ENCODE data around the gene HSD17B2. TPM values are rescaled to one million over a fixed set of nuclear protein-coding genes. Genes with fewer than 3 reads are reported as not detected.

The HSD17B2 gene
- total RNA-seq, 1 experiment from 2014 or later = 0.55 TPM

GRCh38 chr16:82134846-82135245 is 99.8 kb downstream of the HSD17B2 start:
- Mint-ChIP-seq H3K4me3 (no peak overlapping the region), H3K4me1 (peaks cover 21% of the 10 kb centered on the region), H3K9me3 (no peaks in the 10 kb centered on the region), H3K27ac (no peak overlapping the region), H3K27me3 (ENCODE audit: low read depth) (no peaks in the 10 kb centered on the region), H3K36me3 (peaks cover 21% of the 10 kb centered on the region)
- CTCF ChIA-PET = no interaction called here
- TF ChIP-seq STAT6 (CRISPR knock-in tag; conservative IDR thresholded peaks at IDR 0.05; ENCODE audit: low read depth) (no peak), FOXK1 (CRISPR knock-in tag; IDR thresholded peaks at IDR 0.05) (no peak), GTF2I (CRISPR knock-in tag; conservative IDR thresholded peaks at IDR 0.05) (no peak), NR2C2 (CRISPR knock-in tag; IDR thresholded peaks at IDR 0.05) (no peak), ELF4 (CRISPR knock-in tag; IDR thresholded peaks at IDR 0.05; ENCODE audit: low read depth) (no peak), NFE2L1 (CRISPR knock-in tag; IDR thresholded peaks at IDR 0.05) (no peak), RORB (CRISPR knock-in tag; IDR thresholded peaks at IDR 0.05) (no peak), ZNF416 (CRISPR knock-in tag; IDR thresholded peaks at IDR 0.05) (no peak), ZNF121 (CRISPR knock-in tag; IDR thresholded peaks at IDR 0.05) (no peak), PRDM15 (CRISPR knock-in tag; IDR thresholded peaks at IDR 0.05) (no peak), ZNF219 (CRISPR knock-in tag; IDR thresholded peaks at IDR 0.05; ENCODE audit: borderline replicate concordance) (no peak), JUN (CRISPR knock-in tag; IDR thresholded peaks at IDR 0.05) (no peak)
- TF ChIP-seq, protein P1, sequence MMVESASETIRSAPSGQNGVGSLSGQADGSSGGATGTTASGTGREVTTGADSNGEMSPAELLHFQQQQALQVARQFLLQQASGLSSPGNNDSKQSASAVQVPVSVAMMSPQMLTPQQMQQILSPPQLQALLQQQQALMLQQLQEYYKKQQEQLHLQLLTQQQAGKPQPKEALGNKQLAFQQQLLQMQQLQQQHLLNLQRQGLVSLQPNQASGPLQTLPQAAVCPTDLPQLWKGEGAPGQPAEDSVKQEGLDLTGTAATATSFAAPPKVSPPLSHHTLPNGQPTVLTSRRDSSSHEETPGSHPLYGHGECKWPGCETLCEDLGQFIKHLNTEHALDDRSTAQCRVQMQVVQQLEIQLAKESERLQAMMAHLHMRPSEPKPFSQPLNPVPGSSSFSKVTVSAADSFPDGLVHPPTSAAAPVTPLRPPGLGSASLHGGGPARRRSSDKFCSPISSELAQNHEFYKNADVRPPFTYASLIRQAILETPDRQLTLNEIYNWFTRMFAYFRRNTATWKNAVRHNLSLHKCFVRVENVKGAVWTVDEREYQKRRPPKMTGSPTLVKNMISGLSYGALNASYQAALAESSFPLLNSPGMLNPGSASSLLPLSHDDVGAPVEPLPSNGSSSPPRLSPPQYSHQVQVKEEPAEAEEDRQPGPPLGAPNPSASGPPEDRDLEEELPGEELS (CRISPR knock-in tag; IDR thresholded peaks at IDR 0.05) = no peak
- TF ChIP-seq, protein P2, sequence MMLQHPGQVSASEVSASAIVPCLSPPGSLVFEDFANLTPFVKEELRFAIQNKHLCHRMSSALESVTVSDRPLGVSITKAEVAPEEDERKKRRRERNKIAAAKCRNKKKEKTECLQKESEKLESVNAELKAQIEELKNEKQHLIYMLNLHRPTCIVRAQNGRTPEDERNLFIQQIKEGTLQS (CRISPR knock-in tag; conservative IDR thresholded peaks at IDR 0.05) = no peak
- ATAC-seq (no peak), DNase-seq (ENCODE audit: low spot score) (no peak)
- POLR2A ChIA-PET = no interaction called here

- POLR2A ChIA-PET = no interaction called here
- Mint-ChIP-seq H3K9me3 (0 out of 2 replicates have a peak, but pooled peaks cover 3% of the 10 kb centered on the region), H3K27me3 (ENCODE audit: low read depth) (no peaks in the 10 kb centered on the region), H3K27ac (no peak overlapping the region), H3K4me1 (peaks cover 21% of the 10 kb centered on the region), H3K4me3 (no peak overlapping the region), H3K36me3 (peaks cover 25% of the 10 kb centered on the region)
- ATAC-seq = no peak
- CTCF ChIA-PET = no interaction called here
- no peak for DNase-seq (ENCODE audit: low spot score)
- TF ChIP-seq ATF1 (CRISPR knock-in tag; IDR thresholded peaks at IDR 0.05) (no peak), ARID4B (CRISPR knock-in tag; IDR thresholded peaks at IDR 0.05; ENCODE audit: borderline replicate concordance) (no peak), ZNF317 (CRISPR knock-in tag; IDR thresholded peaks at IDR 0.05; ENCODE audit: borderline replicate concordance, low read depth) (no peak)
- TF ChIP-seq, protein P3, sequence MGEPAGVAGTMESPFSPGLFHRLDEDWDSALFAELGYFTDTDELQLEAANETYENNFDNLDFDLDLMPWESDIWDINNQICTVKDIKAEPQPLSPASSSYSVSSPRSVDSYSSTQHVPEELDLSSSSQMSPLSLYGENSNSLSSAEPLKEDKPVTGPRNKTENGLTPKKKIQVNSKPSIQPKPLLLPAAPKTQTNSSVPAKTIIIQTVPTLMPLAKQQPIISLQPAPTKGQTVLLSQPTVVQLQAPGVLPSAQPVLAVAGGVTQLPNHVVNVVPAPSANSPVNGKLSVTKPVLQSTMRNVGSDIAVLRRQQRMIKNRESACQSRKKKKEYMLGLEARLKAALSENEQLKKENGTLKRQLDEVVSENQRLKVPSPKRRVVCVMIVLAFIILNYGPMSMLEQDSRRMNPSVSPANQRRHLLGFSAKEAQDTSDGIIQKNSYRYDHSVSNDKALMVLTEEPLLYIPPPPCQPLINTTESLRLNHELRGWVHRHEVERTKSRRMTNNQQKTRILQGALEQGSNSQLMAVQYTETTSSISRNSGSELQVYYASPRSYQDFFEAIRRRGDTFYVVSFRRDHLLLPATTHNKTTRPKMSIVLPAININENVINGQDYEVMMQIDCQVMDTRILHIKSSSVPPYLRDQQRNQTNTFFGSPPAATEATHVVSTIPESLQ (CRISPR knock-in tag; IDR thresholded peaks at IDR 0.05) = no peak
Observed at GRCh38 chr16:82135844-82136243, 100.8 kb downstream of the HSD17B2 start.

All from WTC11 (cell line).